Muscle of arm (tissue), 12 donors: Measurements from ENCODE around the gene OR52R1. TPM values are rescaled to one million over a fixed set of nuclear protein-coding genes. Genes with fewer than 3 reads are reported as not detected.

Source experiments
- polyA plus RNA-seq, 12 donors: library from polyadenylated mRNA; unstranded; fragments of 120-200 nt; gene quantifications; one replicate each; pipeline ENCODE4 v1.2.1, GENCODE V29; 2013; ENCODE audit not compliant: insufficient read length in 12 of 12

The OR52R1 gene
- polyA plus RNA-seq, 12 donors = not detected

Other genes starting within 250 kb of the OR52R1 start
- gene OR52I2, start 222.6 kb downstream of the OR52R1 start, polyA plus RNA-seq = not detected
- gene OR52I1, start 210.3 kb downstream of the OR52R1 start, polyA plus RNA-seq = under 1 TPM in 3 of 12 donors, not detected in 9; 0.05 to 0.07 (median 0.07) TPM
- 10 to 100 TPM in 3 of 12 donors, 1 to 10 TPM in 8, not detected in 1; 6.5 to 13.8 (median 8.6) TPM for gene TRIM68, start 196.1 kb downstream of the OR52R1 start, polyA plus RNA-seq
- gene OR51D1, start 166.9 kb downstream of the OR52R1 start, polyA plus RNA-seq = not detected
- 1 to 10 TPM in 10 of 12 donors, not detected in 2; 1.5 to 3.3 (median 2.3) TPM for gene OR51E1, start 160.4 kb downstream of the OR52R1 start, polyA plus RNA-seq
- gene OR51E2, start 106.5 kb downstream of the OR52R1 start, polyA plus RNA-seq = 1 to 10 TPM in 6 of 12 donors, under 1 TPM in 4, not detected in 2; 0.90 to 1.7 (median 1.1) TPM
- gene MMP26, start 99.6 kb downstream of the OR52R1 start, polyA plus RNA-seq = under 1 TPM in 1 of 12 donors, not detected in 11; 0.32 TPM
- gene OR51F1, start 34.4 kb downstream of the OR52R1 start, polyA plus RNA-seq = not detected
- gene OR51F2, start 16.9 kb upstream of the OR52R1 start, polyA plus RNA-seq = not detected
- gene OR51S1, start 44.8 kb upstream of the OR52R1 start, polyA plus RNA-seq = not detected
- not detected for gene OR51T1, start 77.5 kb upstream of the OR52R1 start, polyA plus RNA-seq
- not detected for gene OR51A7, start 99.4 kb upstream of the OR52R1 start, polyA plus RNA-seq
- not detected for gene OR51G2, start 115.0 kb upstream of the OR52R1 start, polyA plus RNA-seq
- gene OR51G1, start 120.0 kb upstream of the OR52R1 start, polyA plus RNA-seq = not detected
- not detected for gene OR51A4, start 143.2 kb upstream of the OR52R1 start, polyA plus RNA-seq
- gene OR51A2, start 151.3 kb upstream of the OR52R1 start, polyA plus RNA-seq = not detected
- under 1 TPM in 2 of 12 donors, not detected in 10; 0.03 TPM for gene OR51L1, start 190.5 kb upstream of the OR52R1 start, polyA plus RNA-seq
- gene OR52J3, start 242.1 kb upstream of the OR52R1 start, polyA plus RNA-seq = not detected